ENCODE measurements around the gene GNA14. TPM values are rescaled to one million over a fixed set of nuclear protein-coding genes. Genes with fewer than 3 reads are reported as not detected.

The GNA14 gene
- total and polyA plus RNA-seq, 2 experiments from 2014 or later = 3.9 to 10.5 TPM

DNA sequence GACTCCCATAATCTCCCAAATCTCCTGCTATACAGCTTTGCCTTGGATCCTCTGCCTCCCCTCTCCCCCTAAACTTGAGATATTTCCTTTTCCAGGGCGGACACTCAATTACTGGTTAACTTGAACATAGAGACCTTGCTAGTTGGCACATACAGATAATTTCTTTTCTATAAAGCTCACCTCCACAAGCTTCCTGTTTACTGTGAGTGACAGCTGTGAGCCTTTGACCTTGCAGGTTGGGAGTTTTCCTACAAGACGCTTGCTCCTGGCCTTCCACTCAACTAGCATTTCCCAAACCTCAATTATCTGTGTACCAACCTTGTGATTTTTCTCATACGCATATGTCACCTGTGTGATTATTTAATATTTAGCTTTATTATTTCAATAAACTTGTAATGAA is 114.5 kb downstream of the GNA14 start (continued):
- TF ChIP-seq, protein P1, sequence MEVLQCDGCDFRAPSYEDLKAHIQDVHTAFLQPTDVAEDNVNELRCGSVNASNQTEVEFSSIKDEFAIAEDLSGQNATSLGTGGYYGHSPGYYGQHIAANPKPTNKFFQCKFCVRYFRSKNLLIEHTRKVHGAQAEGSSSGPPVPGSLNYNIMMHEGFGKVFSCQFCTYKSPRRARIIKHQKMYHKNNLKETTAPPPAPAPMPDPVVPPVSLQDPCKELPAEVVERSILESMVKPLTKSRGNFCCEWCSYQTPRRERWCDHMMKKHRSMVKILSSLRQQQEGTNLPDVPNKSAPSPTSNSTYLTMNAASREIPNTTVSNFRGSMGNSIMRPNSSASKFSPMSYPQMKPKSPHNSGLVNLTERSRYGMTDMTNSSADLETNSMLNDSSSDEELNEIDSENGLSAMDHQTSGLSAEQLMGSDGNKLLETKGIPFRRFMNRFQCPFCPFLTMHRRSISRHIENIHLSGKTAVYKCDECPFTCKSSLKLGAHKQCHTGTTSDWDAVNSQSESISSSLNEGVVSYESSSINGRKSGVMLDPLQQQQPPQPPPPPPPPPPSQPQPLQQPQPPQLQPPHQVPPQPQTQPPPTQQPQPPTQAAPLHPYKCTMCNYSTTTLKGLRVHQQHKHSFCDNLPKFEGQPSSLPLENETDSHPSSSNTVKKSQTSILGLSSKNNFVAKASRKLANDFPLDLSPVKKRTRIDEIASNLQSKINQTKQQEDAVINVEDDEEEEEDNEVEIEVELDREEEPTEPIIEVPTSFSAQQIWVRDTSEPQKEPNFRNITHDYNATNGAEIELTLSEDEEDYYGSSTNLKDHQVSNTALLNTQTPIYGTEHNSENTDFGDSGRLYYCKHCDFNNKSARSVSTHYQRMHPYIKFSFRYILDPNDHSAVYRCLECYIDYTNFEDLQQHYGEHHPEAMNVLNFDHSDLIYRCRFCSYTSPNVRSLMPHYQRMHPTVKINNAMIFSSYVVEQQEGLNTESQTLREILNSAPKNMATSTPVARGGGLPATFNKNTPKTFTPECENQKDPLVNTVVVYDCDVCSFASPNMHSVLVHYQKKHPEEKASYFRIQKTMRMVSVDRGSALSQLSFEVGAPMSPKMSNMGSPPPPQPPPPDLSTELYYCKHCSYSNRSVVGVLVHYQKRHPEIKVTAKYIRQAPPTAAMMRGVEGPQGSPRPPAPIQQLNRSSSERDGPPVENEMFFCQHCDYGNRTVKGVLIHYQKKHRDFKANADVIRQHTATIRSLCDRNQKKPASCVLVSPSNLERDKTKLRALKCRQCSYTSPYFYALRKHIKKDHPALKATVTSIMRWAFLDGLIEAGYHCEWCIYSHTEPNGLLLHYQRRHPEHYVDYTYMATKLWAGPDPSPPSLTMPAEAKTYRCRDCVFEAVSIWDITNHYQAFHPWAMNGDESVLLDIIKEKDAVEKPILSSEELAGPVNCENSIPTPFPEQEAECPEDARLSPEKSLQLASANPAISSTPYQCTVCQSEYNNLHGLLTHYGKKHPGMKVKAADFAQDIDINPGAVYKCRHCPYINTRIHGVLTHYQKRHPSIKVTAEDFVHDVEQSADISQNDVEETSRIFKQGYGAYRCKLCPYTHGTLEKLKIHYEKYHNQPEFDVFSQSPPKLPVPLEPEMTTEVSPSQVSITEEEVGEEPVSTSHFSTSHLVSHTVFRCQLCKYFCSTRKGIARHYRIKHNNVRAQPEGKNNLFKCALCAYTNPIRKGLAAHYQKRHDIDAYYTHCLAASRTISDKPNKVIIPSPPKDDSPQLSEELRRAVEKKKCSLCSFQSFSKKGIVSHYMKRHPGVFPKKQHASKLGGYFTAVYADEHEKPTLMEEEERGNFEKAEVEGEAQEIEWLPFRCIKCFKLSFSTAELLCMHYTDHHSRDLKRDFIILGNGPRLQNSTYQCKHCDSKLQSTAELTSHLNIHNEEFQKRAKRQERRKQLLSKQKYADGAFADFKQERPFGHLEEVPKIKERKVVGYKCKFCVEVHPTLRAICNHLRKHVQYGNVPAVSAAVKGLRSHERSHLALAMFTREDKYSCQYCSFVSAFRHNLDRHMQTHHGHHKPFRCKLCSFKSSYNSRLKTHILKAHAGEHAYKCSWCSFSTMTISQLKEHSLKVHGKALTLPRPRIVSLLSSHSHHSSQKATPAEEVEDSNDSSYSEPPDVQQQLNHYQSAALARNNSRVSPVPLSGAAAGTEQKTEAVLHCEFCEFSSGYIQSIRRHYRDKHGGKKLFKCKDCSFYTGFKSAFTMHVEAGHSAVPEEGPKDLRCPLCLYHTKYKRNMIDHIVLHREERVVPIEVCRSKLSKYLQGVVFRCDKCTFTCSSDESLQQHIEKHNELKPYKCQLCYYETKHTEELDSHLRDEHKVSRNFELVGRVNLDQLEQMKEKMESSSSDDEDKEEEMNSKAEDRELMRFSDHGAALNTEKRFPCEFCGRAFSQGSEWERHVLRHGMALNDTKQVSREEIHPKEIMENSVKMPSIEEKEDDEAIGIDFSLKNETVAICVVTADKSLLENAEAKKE (CRISPR knock-in tag; IDR thresholded peaks at IDR 0.05) = no peak
- no peak for TF ChIP-seq NANOG (IDR thresholded peaks at IDR 0.05; ENCODE audit: borderline replicate concordance)

DNA sequence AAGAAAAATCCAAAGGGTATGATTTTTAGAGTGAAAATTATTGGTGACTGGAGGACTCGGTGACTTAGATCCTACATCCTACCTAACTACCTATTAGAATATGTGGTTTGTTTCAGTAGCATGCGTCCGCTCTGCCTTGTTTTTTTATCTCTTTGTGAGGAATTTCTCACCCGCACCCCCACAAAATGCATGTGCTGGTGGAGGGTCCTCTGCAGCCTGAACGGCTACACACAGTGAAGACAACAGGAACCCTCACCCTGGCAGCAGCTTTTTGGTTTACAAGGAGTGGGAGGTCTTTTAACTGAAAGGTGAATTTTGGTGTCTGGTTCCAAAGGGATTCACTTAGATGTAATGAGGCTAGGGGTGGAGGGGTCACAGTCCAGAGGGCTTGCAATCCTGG is 115.5 kb downstream of the GNA14 start:
- Histone ChIP-seq H3K27me3 (ENCODE audit: insufficient read depth) (no peaks in the 10 kb centered on the region), H4K20me1 (replicated peaks; ENCODE audit: insufficient read depth) (no peaks in the 10 kb centered on the region), H3F3A (replicated peaks; ENCODE audit: low read depth) (no peaks in the 10 kb centered on the region), H3K9me2 (ENCODE audit: insufficient read depth) (no peaks in the 10 kb centered on the region), H3K4me1 (ENCODE audit: insufficient read depth) (peaks cover 27% of the 10 kb centered on the region), H2AFZ (no peak overlapping the region), H3K4me3 (no peak overlapping the region), H3K4me2 (no peak overlapping the region), H3K79me2 (replicated peaks; ENCODE audit: insufficient read depth) (no peaks in the 10 kb centered on the region), H3K27ac (ENCODE audit: low read depth) (no peak overlapping the region), H3K36me3 (ENCODE audit: insufficient read depth) (no peaks in the 10 kb centered on the region; the same call in 1 of the 2 replicates)
- Mint-ChIP-seq H3K4me1 (peaks cover 45% of the 10 kb centered on the region), H3K9me3 (peaks cover 4% of the 10 kb centered on the region; the same call in 2 of the 3 replicates), H3K36me3 (ENCODE audit: low read depth) (peaks cover 7% of the 10 kb centered on the region; the same call in 2 of the 3 replicates), H3K27ac (no peak overlapping the region; the same call in 1 of the 2 replicates), H3K27me3 (ENCODE audit: insufficient read depth, low read depth, poor library complexity) (peaks cover 4% of the 10 kb centered on the region), H3K4me3 (no peak overlapping the region)
- ATAC-seq (no peak), DNase-seq (ENCODE audit: low spot score) (no peak)
- no peak for TF ChIP-seq ZNF331 (CRISPR knock-in tag; IDR thresholded peaks at IDR 0.05; ENCODE audit: low read depth)
- TF ChIP-seq ZNF114 (CRISPR knock-in tag; IDR thresholded peaks at IDR 0.05) = no peak
- no peak for TF ChIP-seq JUNB (IDR thresholded peaks at IDR 0.05; ENCODE audit: unreplicated experiment)
- no peak for TF ChIP-seq POLR2AphosphoS5 (IDR thresholded peaks at IDR 0.05; ENCODE audit: low read depth)

Data from GM23338 (cell line).